SW480 (cell line): ENCODE data around the gene U2AF2.

Experiments used
- DNase-seq: peaks from one replicate; pipeline ENCODE4 v3.0.0-alpha.2; 2016; ENCODE audit warnings: low spot score

The U2AF2 gene

GRCh38 chr19:55621673-55622231, 33.1 kb upstream of the U2AF2 start:
- no peak for DNase-seq

GRCh38 chr19:55622242-55622969, 32.4 kb upstream of the U2AF2 start:
- no peak for DNase-seq

- DNase-seq: no peak
Observed at GRCh38 chr19:55623130-55623529, 31.7 kb upstream of the U2AF2 start.

GRCh38 chr19:55623561-55623960, 31.3 kb upstream of the U2AF2 start:
- no peak for DNase-seq

GRCh38 chr19:55624109-55625003, 30.5 kb upstream of the U2AF2 start, which contains the start of gene ZNF784:
Gene ZNF784 (minus strand): TSS chr19:55624566. CDS start chr19:55624561, 5 bp downstream.
- DNase-seq: peak; percentile 93

GRCh38 chr19:55625004-55625326, 29.9 kb upstream of the U2AF2 start:
- no peak for DNase-seq

- no peak for DNase-seq
Observed at GRCh38 chr19:55626350-55626749, 28.5 kb upstream of the U2AF2 start.

GRCh38 chr19:55632463-55632834, 22.4 kb upstream of the U2AF2 start:
- DNase-seq: peak; percentile 91

GRCh38 chr19:55633861-55634260, 21.0 kb upstream of the U2AF2 start:
- DNase-seq: no peak

- DNase-seq: no peak
Observed at GRCh38 chr19:55635334-55635717, 19.5 kb upstream of the U2AF2 start.

- DNase-seq: no peak
Observed at GRCh38 chr19:55635856-55636440, 18.9 kb upstream of the U2AF2 start.

GRCh38 chr19:55636723-55637122, 18.1 kb upstream of the U2AF2 start:
- DNase-seq: no peak

GRCh38 chr19:55637534-55637933, 17.3 kb upstream of the U2AF2 start:
- no peak for DNase-seq

- DNase-seq: peak; percentile 67
Observed at GRCh38 chr19:55638864-55639359, 15.9 kb upstream of the U2AF2 start.

GRCh38 chr19:55640043-55640576, 14.7 kb upstream of the U2AF2 start:
- DNase-seq: peak; percentile 54

- DNase-seq: peak; percentile 71
Observed at GRCh38 chr19:55640577-55641425, 14.0 kb upstream of the U2AF2 start, which contains the start of gene ZNF580. Gene ZNF580 (plus strand): TSS chr19:55641002. CDS start chr19:55642509, 1,507 bp downstream.

- peak; percentile 70 for DNase-seq
Observed at GRCh38 chr19:55641426-55642152, 13.2 kb upstream of the U2AF2 start.

- DNase-seq: peak; percentile 63
Observed at GRCh38 chr19:55642153-55643002, 12.5 kb upstream of the U2AF2 start.
